HG03103 (cell line): ENCODE data around the gene SUPT3H.
"Not testable (repeated sequence)": the region's sequence is repeated elsewhere in the genome, so short reads cannot be mapped to it uniquely, and the experiment has no call there.

Source experiments
- ATAC-seq: cut with Tn5 transposase; IDR thresholded peaks from one replicate; pipeline ENCODE4 v1.9.1; 2021; ENCODE audit warnings: low read depth; ENCODE audit not compliant: unreplicated experiment

SUPT3H gene

DNA sequence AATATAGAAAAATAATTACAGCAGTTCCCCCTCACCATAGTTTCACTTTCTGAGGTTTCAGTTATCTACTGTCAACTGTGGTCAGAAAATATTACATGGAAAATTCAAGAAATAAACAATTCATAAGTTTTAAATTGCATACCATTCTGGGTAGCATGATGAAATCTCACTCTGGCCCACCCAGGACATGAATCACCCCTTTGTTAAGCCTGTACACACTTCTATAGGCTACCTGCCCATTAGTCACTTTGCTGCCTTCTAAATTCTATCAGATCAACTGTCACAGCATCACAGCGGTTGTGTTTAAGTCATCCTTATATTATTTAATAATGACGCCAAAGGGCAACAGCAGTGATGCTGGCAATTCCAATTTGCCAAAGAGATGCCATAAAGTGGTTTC lies 189.9 kb downstream of the SUPT3H start:
- ATAC-seq: no peak

- ATAC-seq: no peak
These were observed 192.1 kb downstream of the SUPT3H start for GRCh38 chr6:45185403-45186251.

GRCh38 chr6:45184937-45185336 lies 192.8 kb downstream of the SUPT3H start:
- no peak for ATAC-seq

GRCh38 chr6:45184040-45184439 lies 193.7 kb downstream of the SUPT3H start:
- no peak for ATAC-seq

DNA sequence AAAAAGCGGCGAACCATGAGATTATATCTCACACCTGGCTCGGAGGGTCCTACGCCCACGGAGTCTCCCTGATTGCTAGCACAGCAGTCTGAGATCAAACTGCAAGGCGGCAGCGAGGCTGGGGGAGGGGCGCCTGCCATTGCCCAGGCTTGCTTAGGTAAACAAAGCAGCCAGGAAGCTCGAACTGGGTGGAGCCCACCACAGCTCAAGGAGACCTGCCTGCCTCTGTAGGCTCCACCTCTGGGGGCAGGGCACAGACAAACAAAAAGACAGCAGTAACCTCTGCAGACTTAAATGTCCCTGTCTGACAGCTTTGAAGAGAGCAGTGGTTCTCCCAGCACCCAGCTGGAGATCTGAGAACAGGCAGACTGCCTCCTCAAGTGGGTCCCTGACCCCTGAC lies 201.4 kb downstream of the SUPT3H start:
- not testable (repeated sequence) for ATAC-seq

GRCh38 chr6:45175272-45175671 lies 202.5 kb downstream of the SUPT3H start:
- ATAC-seq: no peak

DNA sequence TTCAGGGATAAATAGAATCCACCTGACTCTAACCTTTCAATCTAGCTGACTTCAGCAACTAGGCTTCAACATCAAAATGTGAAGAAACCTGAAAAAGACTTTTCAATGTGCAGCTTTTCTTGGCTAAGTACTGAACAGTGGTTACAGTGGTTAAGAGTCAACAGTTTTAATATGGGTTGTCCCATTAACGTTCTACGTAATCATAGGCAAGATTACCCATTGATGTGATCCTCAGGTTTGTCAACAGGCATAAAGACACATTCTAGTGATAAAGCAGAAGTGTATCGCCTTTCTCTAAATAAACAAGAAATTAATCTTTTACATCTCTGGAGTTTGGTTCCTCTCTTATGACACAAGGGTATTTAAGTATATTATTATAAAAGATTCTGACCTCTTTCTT lies 203.7 kb downstream of the SUPT3H start:
- ATAC-seq: no peak

GRCh38 chr6:45171380-45171779 lies 206.4 kb downstream of the SUPT3H start:
- no peak for ATAC-seq

DNA sequence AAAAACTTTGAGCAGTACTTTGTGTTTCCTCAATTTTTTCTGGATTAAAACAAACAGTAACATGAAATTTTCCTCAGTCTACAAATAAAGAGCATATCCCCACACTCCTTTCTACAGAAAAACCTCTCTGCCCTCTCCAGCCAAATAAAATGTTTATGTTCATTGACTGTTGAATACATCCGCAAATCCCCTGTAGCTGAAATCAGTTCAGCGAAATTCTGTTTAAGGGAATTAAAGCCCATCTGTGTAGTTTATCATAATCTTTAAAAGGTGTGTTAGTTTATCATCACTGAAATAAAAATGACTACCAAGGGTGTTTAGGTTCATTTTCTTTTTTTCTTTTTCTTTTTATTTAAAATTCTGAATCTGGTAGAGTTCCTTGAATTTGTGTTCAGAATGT lies 207.4 kb downstream of the SUPT3H start:
- no peak for ATAC-seq

- ATAC-seq: no peak
These were observed 207.9 kb downstream of the SUPT3H start for GRCh38 chr6:45169815-45170214.

GRCh38 chr6:45163952-45164766 lies 213.6 kb downstream of the SUPT3H start:
- no peak for ATAC-seq

DNA sequence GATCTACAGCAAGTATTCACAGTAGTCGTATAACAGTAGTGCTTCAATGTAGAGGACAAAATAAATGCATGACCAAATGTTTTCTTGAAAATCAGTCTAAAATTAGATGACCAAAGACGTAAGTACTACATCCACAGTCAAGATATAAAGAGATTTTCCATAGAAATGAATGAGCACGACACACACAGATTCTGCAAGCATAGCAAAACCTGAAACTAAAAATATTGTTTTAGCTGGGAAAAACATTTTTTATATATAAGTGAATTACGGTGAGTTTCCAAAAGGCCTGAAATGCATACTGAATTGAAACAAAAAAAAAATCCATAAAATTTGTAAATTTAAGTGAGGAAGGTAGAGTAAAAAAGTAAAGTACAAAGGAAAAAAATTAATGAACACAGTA lies 217.4 kb downstream of the SUPT3H start:
- ATAC-seq: no peak

- ATAC-seq: peak; percentile 95
These were observed 221.7 kb downstream of the SUPT3H start for GRCh38 chr6:45156075-45156474.

GRCh38 chr6:45155341-45155894 lies 222.3 kb downstream of the SUPT3H start:
- no peak for ATAC-seq

- no peak for ATAC-seq
These were observed 223.1 kb downstream of the SUPT3H start for GRCh38 chr6:45154679-45155078.

- no peak for ATAC-seq
These were observed 228.9 kb downstream of the SUPT3H start for GRCh38 chr6:45148711-45149341.

DNA sequence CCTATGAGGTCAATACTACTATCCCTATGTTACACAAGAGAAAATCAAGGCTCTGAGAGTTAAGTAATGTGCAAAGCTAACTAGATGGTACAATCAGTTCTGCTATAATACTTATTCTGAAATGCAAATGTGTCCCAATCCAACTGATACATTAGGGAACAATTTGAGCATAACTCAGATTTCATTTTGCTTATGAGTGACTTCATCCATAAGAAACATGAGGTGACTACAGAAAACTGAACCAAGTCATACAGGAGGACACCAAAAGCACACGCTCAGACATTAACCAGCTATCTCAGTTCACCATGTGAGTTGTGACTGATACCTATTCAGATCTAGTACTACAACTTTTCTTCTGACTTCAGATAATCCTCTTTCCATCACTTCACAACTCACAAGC lies 229.5 kb downstream of the SUPT3H start:
- no peak for ATAC-seq

- ATAC-seq: not testable (repeated sequence)
These were observed 232.1 kb downstream of the SUPT3H start for GRCh38 chr6:45145658-45146057.

DNA sequence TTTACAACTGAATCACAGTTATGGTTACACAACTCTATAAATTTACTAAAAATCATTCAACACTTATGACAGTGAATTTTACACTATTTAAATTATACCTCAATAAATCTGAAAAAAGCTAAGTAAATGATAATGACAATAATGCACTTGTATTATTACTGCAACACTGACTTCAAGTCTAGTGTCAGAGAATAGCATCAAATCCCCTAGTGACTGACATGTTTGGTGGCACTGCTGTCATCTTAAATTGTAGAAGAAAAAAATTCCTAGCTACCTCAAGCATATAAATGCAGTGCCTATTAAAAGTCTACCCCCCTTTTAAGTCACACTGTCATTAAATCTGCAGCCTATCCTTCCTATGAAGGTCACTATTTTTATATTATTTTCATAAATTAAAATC lies 239.0 kb downstream of the SUPT3H start:
- no peak for ATAC-seq

DNA sequence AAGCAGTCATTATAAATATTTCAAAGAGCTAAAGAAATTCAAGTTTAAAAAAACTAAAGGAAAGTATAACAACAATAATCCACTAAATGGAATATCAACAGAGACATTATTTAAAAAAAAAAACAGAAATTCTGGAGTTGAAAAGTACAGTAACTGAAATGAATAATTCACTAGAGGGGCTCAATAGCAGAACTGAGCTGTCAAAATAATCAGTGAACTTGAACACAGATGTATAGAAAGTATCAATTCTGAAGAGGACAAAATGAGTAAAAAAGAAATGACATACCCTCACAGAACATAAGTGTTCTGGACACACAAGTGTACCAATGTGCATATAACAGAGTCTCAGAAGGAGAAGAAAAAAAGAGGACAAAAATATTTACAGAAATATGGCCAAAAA lies 241.2 kb downstream of the SUPT3H start:
- ATAC-seq: no peak
